ENCODE measurements around the gene MDM1. TPM values are rescaled to one million over a fixed set of nuclear protein-coding genes. Genes with fewer than 3 reads are reported as not detected.

The MDM1 gene
- polyA plus RNA-seq, 1 experiment: 8.5 TPM

- TF ChIP-seq CTCF (IDR thresholded peaks at IDR 0.05; ENCODE audit: insufficient read depth, low read depth, low read length): no peak
- DNase-seq (ENCODE audit: low read depth): no peak
- ChIA-PET CTCF (interaction anchor here (0.9 kb wide), 1 partner anchor 475 kb away, joined by 3 read pairs; no protein-coding TSS in a partner anchor), POLR2A (no interaction called here)
- Histone ChIP-seq H3K36me3 (ENCODE audit: control insufficient read depth, insufficient read depth, low read length) (no peaks in the 10 kb centered on the region), H3K27me3 (ENCODE audit: control insufficient read depth, insufficient read depth, low read length) (no peaks in the 10 kb centered on the region), H3K4me3 (ENCODE audit: low read depth, low read length) (no peak overlapping the region)
These were observed 22.9 kb upstream of the MDM1 start for GRCh38 chr12:68354977-68355541.

DNA sequence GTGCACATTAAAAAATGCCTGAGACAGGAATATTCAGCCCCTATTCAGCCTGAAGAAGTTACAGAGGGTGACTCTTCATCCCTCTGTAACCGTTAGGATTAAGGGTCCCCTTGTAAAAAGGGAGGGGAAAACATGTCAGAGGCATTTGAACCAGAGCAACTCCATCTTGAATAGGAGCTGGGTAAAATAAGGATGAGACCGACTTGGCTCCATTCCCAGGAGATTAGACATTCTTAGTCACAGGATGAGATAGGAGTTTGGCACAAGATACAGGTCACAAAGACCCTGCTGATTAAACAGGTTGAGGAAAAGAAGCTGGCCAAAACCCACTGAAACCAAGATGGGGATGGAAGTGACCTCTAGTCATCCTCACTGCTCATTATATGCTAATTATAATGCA, 19.9 kb upstream of the MDM1 start:
- Histone ChIP-seq H3K4me3 (ENCODE audit: low read depth, low read length) (no peak overlapping the region), H3K36me3 (ENCODE audit: control insufficient read depth, insufficient read depth, low read length) (no peaks in the 10 kb centered on the region), H3K27me3 (ENCODE audit: control insufficient read depth, insufficient read depth, low read length) (no peaks in the 10 kb centered on the region)
- ChIA-PET POLR2A (no interaction called here), CTCF (no interaction called here)
- no peak for TF ChIP-seq CTCF (IDR thresholded peaks at IDR 0.05; ENCODE audit: insufficient read depth, low read depth, low read length)
- no peak for DNase-seq (ENCODE audit: low read depth)

DNA sequence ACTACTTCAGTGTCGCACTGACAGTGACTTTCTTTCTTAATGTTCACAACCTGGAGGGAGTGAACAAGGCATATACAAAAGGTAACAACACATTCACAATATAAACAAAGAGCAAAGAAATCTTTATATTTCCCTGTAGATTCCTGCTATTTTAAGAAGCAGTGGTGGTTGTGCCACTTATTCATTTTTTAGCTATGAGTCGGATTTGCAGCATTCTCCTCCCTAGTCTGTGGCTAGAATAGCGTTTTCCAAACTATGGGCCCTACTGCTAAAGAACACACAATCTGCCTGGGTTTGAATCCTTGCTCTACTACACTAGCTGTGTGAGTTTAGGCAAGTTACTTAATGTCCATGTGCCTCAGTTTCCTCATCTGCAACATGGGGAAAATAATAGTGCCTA, 18.6 kb upstream of the MDM1 start:
- H3K4me3 ChIP-seq (ENCODE audit: low read depth, low read length): no peak overlapping the region
- H3K36me3 ChIP-seq (ENCODE audit: control insufficient read depth, insufficient read depth, low read length): no peaks in the 10 kb centered on the region
- no peak for DNase-seq (ENCODE audit: low read depth)
- ChIA-PET CTCF (interaction anchor here (0.7 to 1.8 kb wide), 4 partner anchors 21 to 288 kb away, joined by 3 to 5 read pairs (median 3); no protein-coding TSS in a partner anchor), POLR2A (no interaction called here)
- no peak for TF ChIP-seq CTCF (IDR thresholded peaks at IDR 0.05; ENCODE audit: insufficient read depth, low read depth, low read length)
- no peaks in the 10 kb centered on the region for H3K27me3 ChIP-seq (ENCODE audit: control insufficient read depth, insufficient read depth, low read length)

GRCh38 chr12:68349921-68350606, 17.9 kb upstream of the MDM1 start:
- POLR2A ChIA-PET: no interaction called here
- no peak for DNase-seq (ENCODE audit: low read depth)
- H3K27me3 ChIP-seq (ENCODE audit: control insufficient read depth, insufficient read depth, low read length): no peaks in the 10 kb centered on the region; the same call in 1 of the 2 replicates
- no peak overlapping the region for H3K4me3 ChIP-seq (ENCODE audit: low read depth, low read length)
- CTCF ChIA-PET: interaction anchor here (0.7 to 1.8 kb wide), 6 partner anchors 9 to 459 kb away, joined by 3 to 5 read pairs (median 3); no protein-coding TSS in a partner anchor
- no peaks in the 10 kb centered on the region for H3K36me3 ChIP-seq (ENCODE audit: control insufficient read depth, insufficient read depth, low read length)
- no peak for TF ChIP-seq CTCF (IDR thresholded peaks at IDR 0.05; ENCODE audit: insufficient read depth, low read depth, low read length)

- ChIA-PET CTCF (interaction anchor here (0.7 to 1.3 kb wide), 3 partner anchors 10 to 460 kb away, joined by 3 to 4 read pairs (median 3); no protein-coding TSS in a partner anchor), POLR2A (no interaction called here)
- H3K4me3 ChIP-seq (ENCODE audit: low read depth, low read length): no peak overlapping the region
- no peak for TF ChIP-seq CTCF (IDR thresholded peaks at IDR 0.05; ENCODE audit: insufficient read depth, low read depth, low read length)
- DNase-seq (ENCODE audit: low read depth): no peak
- H3K27me3 ChIP-seq (ENCODE audit: control insufficient read depth, insufficient read depth, low read length): no peaks in the 10 kb centered on the region; the same call in 1 of the 2 replicates
- no peaks in the 10 kb centered on the region for H3K36me3 ChIP-seq (ENCODE audit: control insufficient read depth, insufficient read depth, low read length)
These were observed 17.1 kb upstream of the MDM1 start for GRCh38 chr12:68349220-68349621.
